Activated CD8-positive, alpha-beta memory T cell treated with anti-CD3 and anti-CD28 coated beads, Interleukin-2, amount 50 U/mL, for 1 hour (primary cell): Measurements from ENCODE around the gene TNFRSF1A.

Source experiments
- DNase-seq: peaks from one replicate; pipeline ENCODE4 v3.0.0-alpha.2; 2020; ENCODE audit errors: extremely low read depth

Gene TNFRSF1A

DNA sequence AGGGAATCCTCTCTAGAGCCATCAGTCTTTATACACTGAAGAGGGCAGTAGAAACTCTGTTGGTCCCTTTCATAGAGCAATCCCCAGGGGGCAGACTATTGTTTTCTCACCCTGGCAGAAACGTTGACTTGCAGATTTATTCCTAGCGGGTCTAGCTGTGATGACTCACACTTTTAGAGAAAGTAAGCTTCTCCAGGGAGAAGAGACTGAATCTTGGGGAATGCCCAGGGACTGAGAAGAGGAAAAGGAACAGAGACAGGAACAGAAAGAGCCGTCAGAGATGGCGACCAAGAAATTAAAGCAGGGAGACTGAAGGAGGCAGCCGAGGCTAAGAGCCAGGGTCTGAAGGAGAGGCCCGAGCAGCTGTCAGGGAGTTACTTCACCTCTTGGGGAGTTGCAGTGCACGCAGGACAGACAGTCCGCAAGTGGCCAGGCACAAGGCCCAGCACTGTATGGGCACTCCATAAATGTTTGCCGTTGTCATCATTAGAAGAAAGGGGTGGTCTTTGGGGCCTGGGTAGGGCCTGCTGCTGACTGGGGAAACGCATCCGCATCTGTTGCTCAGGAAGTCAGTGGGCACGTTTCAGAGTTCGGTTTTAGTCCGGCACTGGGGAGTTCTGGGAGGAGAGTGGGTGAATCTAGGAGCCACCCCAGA, 18.4 kb downstream of the TNFRSF1A start:
- DNase-seq = no peak

DNA sequence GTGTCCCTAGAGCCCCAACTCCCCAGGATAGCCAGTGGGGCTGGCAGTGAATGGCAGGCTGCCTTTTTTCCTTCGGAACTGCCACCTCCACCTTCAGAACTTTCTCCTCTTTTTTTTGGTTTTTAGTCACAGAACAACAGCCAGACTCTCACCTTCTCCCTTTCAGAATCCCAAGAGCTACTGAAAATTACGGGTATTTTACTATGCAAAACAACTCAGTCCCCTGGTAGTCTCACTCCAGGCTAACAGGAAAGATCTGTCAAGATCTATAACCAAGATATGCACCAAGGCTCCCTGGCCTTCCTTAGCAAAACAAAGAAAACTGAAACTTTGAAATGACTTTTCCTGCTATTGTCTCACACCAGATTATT, 18.9 kb downstream of the TNFRSF1A start:
- DNase-seq = no peak

DNA sequence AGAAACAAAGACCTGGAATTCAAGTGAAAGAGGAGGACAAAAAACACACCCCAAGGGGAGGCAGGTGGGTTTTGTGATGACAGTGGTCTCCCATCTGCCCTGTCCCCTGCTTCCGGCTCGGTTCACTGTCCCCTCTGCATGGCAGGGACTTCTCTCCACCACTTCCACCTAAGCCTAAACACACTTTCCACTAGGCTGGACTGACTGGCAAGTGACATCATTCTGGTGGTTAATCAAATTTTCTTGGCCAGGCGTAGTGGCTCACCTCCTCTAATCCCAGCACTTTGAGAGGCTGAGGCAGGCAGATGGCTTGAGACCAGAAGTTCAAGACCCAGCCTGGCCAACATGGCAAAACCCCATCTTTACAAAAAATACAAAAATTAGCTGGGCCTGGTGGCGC, 19.5 kb downstream of the TNFRSF1A start:
- no peak for DNase-seq

DNA sequence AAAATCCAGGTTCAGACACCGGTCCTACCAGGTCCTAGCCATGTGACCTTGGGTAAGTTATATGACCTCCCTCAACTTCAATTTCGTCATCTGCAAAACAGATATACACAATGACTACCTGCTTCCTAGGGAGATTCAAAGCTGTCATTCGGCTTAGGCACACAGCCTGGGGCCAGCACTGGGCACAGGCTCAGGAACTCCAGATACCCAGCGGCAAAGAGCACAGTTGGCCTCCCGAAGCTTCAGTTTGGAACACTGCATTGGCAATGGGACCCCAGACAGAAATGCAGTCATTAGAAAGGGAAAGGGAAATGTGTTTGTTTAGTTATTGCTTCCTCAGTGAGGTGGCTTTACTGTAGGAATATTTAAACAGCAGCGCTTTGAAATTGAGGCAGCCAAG, 20.0 kb downstream of the TNFRSF1A start:
- no peak for DNase-seq

DNA sequence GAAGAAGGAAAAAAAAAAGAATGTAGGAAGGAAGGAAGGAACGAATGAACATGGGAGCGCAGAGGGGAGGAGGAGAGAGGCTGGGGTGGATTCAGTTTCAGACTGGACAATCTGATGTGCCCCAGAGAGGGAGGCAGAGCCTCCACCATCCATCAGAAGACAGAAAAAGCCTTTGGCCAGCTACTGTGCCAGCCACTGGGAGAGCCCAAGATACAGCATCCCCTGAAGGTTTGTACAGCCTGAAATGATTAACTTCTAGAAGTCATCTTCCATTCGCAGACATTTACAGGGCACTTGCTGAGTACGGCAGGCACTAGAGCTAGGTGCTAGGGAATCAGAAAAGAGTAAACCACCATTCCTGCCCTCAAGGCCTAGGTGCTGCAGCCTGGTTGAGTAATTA, 22.4 kb downstream of the TNFRSF1A start:
- no peak for DNase-seq

DNA sequence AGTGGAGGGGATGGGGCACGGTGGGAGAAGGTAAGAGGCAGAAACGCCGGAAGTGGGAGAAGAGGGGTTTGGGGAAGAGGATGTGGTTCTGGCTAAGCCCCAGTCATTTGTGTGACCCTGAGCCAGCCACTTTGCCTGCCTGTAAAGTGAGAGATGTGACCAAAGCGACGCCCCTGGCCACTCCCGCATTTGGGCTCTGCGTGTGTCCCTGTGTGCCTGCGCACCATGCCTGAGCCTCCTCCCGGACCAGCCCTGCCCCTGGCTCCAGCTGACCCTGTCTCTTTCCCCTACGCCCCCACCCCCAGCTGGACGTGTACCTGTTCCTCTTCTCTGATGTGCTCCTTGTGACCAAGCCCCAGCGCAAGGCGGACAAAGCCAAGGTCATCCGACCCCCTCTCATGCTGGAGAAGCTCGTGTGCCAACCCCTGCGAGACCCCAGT, 23.4 kb downstream of the TNFRSF1A start:
- DNase-seq = no peak

DNA sequence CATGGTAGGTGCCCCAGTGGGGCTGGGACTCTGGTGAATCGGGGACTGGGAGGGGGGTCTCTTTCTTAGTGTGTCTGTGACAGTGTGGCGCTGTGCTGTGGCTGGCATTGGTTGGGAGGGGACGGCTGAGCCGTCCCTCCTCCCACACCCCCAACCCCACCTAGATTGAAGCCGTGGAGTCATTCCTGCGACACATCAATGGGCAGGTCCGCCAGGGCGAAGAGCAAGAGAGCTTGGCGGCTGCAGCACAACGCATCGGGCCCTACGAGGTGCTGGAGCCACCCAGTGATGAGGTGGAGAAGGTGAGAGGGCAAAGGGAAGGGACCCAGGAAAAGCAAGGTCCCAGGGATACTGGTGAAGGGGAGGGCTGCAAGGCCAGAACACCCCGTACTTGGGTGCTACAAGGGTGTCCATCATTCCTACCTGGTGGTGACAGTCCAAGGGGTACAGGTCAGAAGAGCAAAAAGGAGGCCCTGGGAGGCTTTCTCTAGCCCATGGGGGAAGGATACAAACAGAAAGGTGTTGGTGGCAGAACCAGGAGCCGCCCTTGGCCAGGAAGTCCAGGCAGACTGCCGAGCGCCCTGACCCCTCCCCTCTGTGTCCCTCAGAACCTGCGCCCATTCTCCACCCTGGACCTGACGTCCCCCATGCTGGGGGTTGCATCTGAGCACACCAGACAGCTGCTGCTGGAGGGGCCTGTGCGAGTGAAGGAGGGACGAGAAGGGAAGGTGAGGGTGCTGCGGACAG, 24.0 kb downstream of the TNFRSF1A start:
- no peak for DNase-seq

DNA sequence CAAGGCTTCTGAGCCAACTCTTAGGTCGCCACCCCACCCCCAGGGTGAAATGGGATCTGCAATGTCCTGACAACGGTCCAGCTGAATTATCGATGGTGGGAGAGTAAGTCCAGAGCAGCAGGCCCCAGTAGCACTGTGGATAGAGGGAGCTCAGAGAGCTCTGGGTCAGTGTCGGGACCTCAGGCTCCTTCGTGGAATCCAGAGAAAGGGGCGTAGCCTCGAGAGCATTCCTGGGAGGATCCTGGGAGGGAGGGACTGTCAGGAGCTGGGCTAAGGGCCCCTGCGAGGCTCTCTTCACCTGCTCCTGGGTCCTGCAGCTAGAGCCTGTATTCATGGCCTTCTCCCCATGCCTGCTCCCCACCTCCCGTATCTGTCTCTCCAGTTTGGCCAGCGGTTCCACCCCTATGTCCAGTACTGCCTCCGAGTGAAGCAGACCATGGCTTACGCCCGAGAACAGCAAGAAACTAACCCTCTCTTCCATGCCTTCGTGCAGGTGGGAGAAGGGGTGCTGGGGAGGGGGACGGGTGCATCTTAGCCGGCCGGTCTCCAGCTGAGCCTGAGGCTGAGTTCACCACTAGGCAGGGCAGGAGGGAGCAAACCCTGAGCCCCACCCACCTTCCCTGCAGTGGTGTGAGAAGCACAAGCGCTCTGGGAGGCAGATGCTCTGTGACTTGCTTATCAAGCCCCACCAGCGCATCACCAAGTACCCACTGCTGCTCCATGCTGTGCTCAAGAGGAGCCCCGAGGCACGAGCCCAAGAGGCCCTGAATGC, 24.8 kb downstream of the TNFRSF1A start:
- DNase-seq = no peak

DNA sequence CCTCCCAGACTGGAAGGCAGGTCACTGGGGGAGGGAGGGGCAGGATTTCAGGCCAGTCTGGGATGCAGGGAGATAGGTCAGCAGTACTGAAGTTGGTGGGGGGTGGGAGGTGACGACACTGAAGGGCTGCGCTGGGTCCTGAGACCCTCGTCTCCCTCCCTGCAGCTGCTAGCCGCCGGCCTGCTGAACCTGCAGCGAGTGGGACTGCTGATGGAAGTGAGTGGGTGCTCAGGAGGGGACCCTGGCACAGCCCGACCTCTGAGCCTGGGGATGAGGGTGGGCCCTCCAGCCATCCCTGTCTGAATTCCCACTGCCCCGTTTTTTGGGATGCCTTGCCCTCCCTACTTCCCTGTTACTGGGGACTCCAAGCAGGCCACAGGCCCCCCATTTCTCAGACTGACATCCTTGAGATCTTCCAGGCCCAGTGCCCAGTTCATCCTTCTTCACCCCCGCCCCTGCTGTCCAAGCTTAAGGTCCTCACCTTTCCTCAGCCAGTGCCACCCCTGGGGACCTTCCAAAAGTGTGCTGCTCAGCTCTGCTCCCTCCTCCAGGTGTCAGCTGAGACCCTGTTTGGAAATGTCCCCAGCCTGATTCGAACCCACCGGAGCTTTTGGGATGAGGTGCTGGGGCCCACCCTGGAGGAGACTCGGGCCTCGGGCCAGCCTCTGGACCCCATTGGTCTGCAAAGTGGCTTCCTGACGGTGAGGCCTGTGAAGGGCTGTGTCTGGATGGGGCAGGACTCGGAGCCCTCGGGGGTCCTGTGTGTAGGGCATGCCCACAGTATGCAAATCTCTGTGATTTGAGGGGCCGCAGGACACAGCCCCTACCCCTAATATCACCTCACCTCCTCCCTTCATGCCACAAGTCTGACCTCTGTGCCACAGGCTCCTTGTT, 25.9 kb downstream of the TNFRSF1A start:
- no peak for DNase-seq

DNA sequence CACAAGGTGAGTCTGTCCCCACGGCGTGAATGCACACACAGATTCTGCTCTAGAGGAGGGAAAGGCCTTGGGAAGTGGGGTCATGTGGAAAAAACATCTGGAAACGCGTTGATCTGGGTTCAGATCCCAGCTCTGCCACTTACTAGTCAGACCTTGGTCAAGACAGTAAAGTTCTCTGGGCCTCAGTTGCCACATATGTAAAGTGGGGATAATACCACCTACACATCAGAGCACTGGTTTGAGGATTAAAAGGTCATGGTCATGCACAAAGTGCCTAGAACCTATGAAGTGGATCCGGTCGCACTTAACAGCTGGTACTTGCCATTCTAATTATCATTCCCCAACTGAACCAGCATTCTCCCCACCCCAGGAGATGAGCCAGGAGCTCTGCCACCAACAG, 26.7 kb downstream of the TNFRSF1A start:
- DNase-seq = no peak

DNA sequence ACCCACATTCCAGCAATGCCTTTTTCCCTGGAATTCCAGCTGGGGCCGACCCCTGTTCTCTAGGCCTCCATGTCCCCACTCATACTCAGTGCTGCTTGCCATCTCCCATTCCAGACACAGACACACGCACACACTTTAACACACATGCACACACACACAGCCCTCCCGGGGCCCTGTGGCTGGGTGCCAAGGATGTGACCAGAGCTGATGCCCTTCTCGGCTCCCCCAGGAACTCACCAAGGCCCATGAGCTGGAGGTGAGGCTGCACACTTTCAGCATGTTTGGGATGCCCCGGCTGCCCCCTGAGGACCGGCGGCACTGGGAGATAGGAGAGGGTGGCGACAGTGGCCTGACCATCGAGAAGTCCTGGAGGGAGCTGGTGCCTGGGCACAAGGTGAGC, 27.1 kb downstream of the TNFRSF1A start:
- DNase-seq = no peak

DNA sequence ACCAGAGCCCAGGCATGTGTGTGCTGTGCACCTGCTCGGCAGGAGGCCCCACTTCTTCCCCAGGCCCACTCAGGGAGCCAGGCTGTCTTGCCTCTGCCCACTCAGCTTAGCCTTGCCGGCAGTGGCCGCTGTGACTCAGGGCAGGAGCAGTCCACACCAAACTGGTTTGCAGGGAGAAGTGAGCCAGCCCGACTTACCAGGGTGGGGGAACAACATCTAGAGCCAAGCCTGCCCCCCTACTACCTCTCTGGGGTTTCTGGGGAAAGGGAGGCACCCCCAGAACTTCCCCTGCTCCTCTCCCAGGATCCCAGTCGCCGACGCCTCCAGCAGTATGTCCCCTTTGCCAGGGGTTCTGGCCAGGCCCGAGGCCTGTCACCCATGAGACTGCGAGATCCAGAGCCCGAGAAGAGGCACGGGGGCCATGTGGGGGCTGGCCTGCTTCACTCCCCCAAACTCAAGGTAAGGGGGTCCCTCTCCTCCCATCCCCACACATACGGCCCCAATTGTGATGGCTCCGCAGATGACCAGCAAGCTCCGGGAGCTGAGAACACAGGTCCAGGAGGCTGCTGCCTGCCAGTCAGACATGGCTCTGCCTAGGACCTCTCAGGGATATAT, 28.4 kb downstream of the TNFRSF1A start:
- DNase-seq = no peak

DNA sequence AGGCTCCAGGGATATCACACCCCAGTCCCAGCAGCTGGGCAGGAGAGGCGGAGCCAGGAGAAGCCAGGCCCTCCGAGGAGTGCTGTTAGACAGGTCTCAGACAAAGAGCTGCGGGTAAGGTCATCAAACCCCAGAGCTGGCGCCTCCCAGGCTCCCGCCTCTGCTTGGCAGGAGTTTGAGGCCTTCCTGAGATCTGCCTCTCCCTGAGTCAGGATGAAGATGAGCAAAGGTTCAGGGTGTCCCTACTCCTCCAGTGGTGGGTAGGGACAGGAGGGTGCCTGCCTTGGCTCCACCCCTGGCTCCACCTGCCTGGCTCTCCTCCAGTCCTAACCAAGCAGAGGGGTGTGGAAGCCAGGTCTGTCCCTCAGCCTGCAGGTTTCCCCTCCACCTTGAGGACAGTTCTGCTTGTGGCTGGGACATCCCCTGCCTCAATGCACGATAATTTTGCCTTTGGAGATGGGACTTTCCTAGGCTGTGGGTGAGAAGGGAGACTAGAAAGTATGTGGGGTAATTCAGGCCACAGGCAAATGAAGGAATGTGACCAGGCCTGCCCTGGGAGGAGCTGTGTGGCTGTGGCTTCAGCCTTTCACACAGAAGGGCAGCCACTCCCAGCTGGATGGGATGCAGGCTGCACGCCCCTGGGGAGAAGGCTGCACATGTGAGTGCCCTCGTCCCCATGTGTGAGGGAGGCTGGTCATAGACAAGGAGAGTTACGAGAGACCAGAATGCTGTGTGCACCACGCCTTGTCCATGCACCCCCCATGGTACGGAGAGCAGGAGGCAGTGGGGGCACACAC, 29.1 kb downstream of the TNFRSF1A start:
- DNase-seq = no peak

DNA sequence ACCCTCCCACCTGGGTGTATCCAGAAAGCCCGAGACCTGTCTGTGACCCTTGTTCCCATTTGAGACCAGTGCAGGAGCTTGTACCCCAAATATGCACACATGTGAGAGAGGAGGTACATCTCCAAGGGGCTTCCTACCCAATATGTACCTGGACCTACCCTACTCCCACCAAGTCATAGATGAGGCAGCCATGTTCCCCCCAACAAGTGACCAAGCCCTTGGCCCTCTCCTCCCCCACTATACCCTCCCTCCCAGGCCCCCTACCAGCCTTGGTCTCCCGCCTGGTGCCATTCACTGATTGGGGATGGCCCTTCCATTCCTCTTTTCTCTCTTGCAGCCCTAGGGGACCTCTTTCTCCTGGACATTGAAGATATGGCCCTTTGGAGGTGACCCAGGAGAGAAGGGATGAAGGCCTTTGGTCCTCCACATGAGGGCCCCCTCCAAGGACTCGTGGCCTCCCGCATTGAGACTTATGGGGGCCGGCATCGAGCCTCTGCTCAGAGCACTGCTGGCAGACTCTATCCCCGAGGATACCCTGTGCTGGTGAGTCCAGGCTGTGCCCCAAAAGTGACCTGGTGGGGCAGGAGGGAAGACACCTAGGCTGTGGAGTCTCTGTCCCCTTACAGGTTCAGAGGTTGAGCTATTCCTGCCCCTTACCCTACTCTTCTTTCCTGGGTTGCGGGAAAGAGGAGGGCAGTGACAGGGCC, 29.9 kb downstream of the TNFRSF1A start:
- DNase-seq = no peak

DNA sequence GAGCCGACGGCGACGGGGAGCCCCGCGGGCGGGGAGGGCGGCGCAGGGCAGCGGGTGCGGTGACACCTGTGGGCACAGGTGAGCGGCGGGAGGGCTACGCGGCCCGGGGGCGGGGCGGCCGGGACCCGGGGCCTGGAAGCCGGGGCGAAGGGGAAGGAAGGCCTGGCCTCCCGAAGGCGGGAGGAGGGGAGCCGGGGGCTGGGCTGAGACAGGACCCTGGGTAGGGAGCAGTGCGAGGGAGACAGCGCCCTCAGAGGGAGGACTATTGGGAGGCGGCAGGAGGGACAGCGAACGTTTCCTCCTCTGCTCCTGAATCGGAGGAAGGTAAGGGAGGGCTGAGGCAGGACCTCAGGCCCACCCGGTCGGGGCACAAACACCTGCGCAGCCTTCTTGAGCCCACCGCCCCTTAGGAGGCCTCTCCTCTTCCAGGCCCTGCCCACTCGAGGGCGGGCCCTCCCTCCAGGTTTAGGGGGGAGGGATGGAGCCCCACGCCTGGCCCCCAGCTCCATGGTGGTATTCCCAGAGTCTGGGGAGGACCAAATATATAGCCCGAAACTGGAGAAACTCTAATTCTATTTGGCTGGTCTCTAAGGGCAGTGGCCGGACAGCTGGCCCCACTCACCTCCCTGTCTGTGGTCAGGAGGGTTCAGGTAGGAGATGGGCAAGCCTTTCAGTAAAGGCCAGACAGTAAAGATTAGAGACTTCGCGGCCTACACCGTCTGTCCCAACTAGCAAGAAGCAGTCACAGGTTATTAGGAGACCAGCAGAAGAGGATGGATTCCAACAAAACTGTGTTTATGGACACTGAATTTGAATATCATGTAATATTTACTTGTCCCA, 30.9 kb downstream of the TNFRSF1A start:
- no peak for DNase-seq

DNA sequence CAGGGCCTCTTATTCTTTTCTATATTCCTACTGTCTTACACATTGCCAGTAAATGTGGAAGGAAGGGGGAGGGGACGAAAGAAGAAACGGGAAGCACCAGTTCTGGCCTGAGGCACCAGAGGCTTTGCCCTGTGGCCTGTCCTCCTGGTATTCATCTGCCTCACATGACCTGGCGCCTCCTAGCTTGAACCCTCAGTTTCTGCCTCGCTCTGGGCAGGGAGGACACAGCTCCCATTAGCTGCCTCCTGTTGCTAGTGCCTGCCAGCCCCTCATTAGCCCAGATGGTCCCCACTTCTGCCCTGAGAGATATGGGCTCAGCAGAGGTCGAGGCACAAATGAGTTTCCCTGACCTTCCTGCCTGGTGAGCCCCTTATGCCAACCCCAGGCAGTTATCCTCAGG, 34.3 kb downstream of the TNFRSF1A start:
- no peak for DNase-seq

DNA sequence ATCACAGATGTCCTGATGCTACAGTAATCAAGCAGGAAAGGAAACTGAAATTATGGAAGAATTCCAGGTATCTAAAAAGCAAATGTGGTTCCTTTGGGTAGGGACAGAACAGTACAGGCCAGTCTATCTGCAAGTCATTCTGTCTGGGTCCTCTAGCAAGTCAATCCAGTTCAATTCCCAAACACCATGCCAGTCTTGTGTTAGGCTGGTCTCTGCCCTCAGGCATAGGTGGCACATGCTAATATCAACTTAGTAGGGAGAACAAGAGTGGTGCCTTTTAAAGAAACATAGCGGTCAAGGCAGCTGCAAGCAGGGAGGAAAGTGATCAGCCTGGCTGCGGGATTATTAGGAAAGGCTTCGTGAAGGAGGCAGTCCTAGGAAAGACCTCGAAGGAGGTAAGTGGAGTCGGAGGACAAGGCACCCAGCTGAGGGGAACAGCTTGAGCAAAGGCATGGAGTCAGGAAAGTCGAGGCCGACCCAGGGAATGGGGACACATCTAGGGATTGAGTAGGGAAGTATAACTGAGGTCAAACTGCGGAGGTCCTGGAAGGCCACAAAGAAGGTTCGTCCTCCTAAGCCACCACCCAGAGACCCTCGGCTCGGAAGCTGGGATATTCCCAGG, 35.2 kb downstream of the TNFRSF1A start:
- no peak for DNase-seq

DNA sequence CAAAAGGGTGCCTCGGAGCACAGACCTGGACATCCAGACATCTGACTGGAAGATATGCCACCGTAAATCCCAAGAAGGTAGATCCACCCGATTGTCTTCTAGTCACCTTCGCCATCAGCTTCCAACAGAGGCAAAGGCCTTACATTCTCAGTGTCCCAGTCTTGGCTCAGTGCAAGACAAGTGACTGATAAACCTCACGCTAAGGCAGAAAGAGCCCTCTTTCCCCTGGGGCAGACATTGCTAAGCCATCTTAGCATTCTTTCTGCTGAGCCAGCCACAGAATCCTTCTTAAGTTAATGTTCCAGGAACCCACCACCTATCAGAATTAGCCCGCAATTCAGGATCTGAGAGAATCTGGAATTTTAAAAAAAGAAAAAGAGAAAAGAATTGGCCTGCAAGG, 35.7 kb downstream of the TNFRSF1A start:
- DNase-seq = no peak

DNA sequence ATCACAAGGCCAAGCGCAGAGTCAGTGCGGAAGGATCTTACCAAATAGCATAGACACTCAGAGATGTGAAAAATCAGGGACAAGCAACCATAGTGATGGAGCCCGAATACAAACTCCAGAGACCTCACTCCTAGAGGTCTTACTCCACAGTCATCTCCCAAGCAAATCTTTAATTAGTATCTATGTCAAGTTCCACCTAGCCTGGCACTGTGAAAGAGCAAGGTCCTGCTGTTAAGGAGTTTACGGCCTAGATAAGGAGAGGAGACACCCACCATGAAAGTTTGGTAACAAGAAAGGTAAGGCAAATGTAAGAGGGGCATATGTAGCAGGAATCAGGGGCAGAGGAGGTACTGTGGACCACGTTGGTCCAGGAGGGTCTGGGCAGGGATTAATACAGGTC, 38.8 kb downstream of the TNFRSF1A start:
- no peak for DNase-seq
